Measurements from ENCODE around the gene ITPRID1. TPM values are rescaled to one million over a fixed set of nuclear protein-coding genes. Genes with fewer than 3 reads are reported as not detected.
A peak's percentile ranks its signal among the peaks of the same experiment; 100 is the strongest.
"Not testable (repeated sequence)": the region's sequence is repeated elsewhere in the genome, so short reads cannot be mapped to it uniquely, and the experiment has no call there.

Gene ITPRID1
- total RNA-seq, 2 donors from 2014 or later, result not detected

DNA sequence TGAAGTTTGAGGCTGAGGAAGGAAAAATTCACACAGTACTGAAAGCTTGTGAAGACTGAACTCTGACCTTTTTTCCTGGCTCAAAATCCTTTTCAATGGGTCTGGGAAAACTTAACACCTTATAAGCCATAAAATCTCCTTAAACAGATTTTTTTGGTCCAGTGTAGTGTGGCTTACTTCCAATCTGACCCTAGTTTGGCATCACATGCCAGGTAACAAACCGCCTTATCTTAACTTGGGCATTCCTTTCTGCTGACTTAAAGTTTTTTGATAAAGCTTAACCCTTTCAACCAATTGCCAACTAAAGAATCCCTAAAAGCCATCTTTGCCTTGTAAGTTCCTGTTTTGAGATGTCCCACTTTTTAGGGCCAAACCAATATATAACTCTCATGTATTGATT is 13.2 kb upstream of the ITPRID1 start:
- no peak for DNase-seq (ENCODE audit: low spot score)
- intact Hi-C loops (cut with DNase I), result no loop called here

DNA sequence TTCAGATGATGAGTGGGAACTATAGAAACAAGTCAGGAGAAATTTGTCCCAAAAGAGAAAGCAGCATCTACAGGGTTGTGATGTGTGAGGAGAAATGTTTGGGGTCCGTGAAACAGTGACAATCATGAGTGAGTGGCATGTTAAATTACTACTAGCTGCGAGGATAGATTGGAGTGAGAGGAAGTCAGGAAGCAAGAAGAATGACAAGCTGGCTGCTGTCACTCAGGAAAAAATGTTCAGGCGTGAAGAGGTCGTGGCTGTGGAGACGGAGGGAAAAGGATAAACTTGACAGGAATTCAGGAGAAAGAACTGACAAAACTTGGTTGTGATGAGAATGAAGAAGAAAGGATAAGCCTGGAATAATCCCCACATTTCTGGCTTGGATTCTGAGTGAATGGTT is 5.1 kb upstream of the ITPRID1 start:
- intact Hi-C loops (cut with DNase I), result no loop called here

GRCh38 chr7:31512166-31512565 is 1.7 kb upstream of the ITPRID1 start:
- intact Hi-C loops (cut with DNase I), result loop anchor here in 1 of 2 donors (10.0 kb wide), 1 partner anchor 1663 kb away; no protein-coding TSS in a partner anchor
- no peak for DNase-seq (ENCODE audit: low spot score)

More for the DNA sequence above, 5.1 kb upstream of the ITPRID1 start:
- no peak for DNase-seq (ENCODE audit: low spot score)

- intact Hi-C loops (cut with DNase I), result loop anchor here in 1 of 2 donors (10.0 kb wide), 1 partner anchor 1658 kb away; no protein-coding TSS in a partner anchor
- no peak for DNase-seq (ENCODE audit: low spot score)
These were observed 3.0 kb downstream of the ITPRID1 start for GRCh38 chr7:31516680-31517502.

DNA sequence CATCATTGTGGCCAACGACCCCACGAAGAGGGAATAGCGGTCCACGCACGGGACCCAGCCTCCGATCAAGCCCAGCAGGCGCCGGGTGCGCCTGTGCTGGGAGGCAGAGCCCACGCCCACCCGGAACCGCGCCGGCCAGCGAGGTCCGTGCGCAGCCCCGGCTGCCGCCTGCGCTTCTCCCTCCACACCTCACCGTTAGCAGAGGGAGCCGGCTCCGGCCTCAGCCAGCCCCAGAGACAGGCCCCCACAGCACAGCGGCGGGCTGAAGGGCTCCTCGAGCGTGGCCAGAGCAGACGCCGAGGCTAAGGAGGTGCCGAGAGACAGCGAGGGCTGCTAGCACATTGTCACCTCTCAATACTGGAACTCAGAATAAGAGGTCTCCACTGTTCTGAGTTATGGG is 3.6 kb downstream of the ITPRID1 start:
- intact Hi-C loops (cut with DNase I), result loop anchor here in 1 of 2 donors (10.0 kb wide), 1 partner anchor 1657 kb away; no protein-coding TSS in a partner anchor

GRCh38 chr7:31518766-31519165 is 4.9 kb downstream of the ITPRID1 start:
- intact Hi-C loops (cut with DNase I), result loop anchor here in 1 of 2 donors (10.0 kb wide), 1 partner anchor 1656 kb away; no protein-coding TSS in a partner anchor
- DNase-seq (ENCODE audit: low spot score), result no peak

More for the DNA sequence above, 3.6 kb downstream of the ITPRID1 start:
- DNase-seq (ENCODE audit: low spot score), result peak; percentile 68

DNA sequence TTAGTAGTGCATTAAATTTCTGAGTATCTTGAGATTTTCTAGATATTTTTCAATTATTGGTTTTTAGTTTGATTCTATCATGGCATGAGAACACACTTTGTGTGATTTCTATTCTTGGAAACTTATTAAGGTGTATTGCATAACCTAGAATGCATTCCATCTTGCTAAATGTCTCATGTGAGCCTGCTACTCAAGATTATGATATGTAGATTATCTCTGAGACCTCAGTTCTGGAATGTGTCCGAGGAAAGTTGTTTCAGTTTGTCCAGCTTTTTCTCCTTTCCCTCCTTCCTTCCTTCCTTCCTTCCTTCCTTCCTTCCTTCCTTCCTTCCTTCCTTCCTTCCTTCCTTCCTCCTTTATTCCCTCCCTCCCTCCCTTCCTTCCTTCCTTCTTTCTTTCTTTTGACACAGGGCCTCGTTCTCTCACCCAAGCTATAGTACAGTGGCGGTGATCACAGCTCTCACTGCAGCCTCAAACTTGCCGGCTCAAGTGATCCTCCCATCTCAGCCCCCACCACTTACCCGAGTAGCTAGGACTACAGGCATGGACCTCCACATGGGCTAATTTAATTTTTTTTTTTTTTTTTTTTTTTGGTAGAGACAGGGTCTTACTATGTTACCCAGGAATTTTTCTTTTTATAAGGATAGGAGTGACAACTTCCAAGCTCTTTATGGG is 7.6 kb downstream of the ITPRID1 start:
- DNase-seq (ENCODE audit: low spot score), result no peak
- intact Hi-C loops (cut with DNase I), result no loop called here

GRCh38 chr7:31526864-31527263 is 13.0 kb downstream of the ITPRID1 start:
- intact Hi-C loops (cut with DNase I), result no loop called here
- DNase-seq (ENCODE audit: low spot score), result no peak

DNA sequence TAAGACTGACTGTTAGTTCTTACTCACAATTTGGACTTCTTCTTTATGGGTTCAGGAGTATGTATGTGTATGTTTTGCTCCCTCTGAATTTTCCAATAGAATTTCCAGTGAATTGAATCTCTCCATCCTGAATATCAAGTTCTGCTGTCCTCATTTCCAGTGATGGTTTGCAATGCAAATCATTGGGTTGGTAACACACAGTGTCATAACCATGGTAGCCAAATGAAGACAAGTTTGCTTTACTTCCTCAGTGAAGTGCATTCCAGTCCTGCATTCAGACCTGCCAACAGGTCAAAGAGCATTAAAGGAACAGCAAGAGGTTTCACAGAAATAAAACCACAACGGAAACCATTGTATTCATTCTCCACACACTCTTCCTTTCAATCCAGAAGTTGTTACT is 15.2 kb downstream of the ITPRID1 start:
- intact Hi-C loops (cut with DNase I), result no loop called here
- DNase-seq (ENCODE audit: low spot score), result no peak

- DNase-seq (ENCODE audit: low spot score); intact Hi-C loops (cut with DNase I): not testable (repeated sequence)
These were observed 26.8 kb downstream of the ITPRID1 start for GRCh38 chr7:31540651-31541185.

- no peak for DNase-seq (ENCODE audit: low spot score)
- intact Hi-C loops (cut with DNase I), result no loop called here
These were observed 31.7 kb downstream of the ITPRID1 start for GRCh38 chr7:31545549-31545948.

DNA sequence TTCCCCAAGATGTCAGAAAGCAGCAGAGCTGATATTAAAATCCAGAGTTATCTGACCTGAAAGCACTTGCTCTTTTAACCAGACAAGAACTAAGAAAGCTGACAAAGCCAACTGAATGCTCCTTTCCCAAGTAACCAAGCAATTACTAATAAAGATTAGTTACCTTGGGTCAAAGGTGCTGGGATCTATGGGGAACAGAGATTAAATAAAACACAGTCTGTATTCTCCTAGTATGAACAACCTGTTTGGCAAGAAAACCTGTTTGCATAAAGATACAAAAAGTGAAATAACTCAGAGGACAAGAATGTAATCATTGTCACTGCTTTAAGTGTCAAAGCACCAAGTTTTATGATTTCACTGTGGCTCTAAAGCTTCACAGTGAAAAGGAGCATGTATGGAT is 35.7 kb downstream of the ITPRID1 start:
- intact Hi-C loops (cut with DNase I), result no loop called here
- DNase-seq (ENCODE audit: low spot score), result no peak

DNA sequence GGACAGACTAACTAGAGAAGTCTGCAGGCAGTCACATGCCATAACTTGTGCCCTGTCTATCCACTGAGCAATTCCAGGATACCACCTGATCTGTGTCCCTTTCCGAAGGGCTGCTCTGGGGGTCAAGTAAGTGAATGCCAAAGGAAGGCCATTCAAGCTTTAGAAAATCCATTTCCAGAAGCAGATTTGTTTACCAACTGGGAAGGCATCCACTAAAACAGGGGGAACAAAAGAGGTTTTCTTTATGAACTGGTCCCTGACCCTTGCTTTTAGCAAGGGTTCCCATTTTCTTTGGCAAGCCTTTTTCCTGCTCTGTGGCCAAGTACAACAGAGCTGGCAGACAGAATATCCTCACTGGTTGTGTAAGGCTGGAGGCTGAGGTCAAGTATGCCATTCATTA is 36.5 kb downstream of the ITPRID1 start:
- no peak for DNase-seq (ENCODE audit: low spot score)
- intact Hi-C loops (cut with DNase I), result no loop called here

DNA sequence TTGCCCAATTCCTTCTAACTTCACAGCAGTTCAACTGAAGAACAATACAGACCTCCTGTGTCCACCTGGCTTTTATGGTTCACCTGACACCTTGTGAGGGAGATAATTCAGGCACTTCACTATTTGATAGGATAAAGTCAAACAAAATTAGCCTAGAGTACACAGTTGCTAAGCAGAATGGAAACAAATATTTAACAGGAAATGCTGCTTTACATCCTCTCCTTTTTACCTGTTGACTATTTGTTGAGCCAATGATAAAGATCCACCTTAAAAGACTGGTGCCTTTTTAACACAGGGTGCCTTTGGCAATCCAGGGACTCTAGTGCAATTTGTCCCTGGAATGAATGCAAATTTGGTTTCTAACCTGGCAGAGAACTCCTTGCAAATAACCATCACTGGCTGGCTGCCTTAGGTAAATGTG is 39.8 kb downstream of the ITPRID1 start:
- no peak for DNase-seq (ENCODE audit: low spot score)
- intact Hi-C loops (cut with DNase I), result no loop called here

DNA sequence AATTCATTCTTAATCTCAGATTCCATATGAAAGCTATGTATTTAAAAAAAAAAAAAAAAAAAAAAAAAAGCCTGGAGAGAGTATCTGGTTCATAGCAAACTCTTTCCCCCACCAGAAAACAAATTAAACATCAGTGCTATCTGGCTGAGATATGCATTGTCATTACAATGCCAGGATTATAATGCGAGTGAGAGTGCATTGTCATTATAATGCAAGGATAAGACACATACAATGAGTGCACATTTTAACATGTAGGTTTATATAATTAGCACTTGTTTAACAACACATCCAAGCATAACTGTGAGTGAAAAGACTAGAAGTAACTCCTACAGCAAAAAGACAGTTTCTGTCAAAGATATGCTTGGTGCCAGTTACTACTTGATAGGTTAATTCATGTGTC is 48.1 kb downstream of the ITPRID1 start:
- intact Hi-C loops (cut with DNase I), result no loop called here
- DNase-seq (ENCODE audit: low spot score), result no peak

GRCh38 chr7:31563522-31563921 is 49.6 kb downstream of the ITPRID1 start:
- no peak for DNase-seq (ENCODE audit: low spot score)
- intact Hi-C loops (cut with DNase I), result no loop called here

DNA sequence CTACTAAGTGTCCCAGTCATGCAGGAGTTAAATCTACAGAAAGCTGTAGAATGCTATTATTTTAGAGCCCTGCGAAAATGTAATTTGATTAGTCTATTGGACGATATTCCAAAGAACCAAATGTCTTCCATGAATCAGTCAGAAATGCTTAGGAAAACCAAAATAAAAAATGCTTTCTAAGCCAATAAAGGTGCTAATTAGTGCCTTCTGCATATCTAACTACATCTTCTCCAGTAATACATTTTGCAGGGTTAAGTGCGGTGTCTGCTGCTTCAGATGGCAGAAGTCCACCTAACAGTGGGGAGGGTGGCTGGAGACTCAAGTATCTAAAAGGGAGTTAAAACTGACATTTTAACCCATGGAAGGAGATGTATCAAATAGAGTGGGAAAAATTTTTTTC is 50.1 kb downstream of the ITPRID1 start:
- no peak for DNase-seq (ENCODE audit: low spot score)
- intact Hi-C loops (cut with DNase I), result no loop called here

GRCh38 chr7:31564661-31565060 is 50.8 kb downstream of the ITPRID1 start:
- DNase-seq (ENCODE audit: low spot score), result no peak
- intact Hi-C loops (cut with DNase I), result no loop called here

GRCh38 chr7:31569528-31569927 is 55.6 kb downstream of the ITPRID1 start:
- no peak for DNase-seq (ENCODE audit: low spot score)
- intact Hi-C loops (cut with DNase I), result no loop called here

- no peak for DNase-seq (ENCODE audit: low spot score)
- intact Hi-C loops (cut with DNase I), result no loop called here
These were observed 69.6 kb downstream of the ITPRID1 start for GRCh38 chr7:31583526-31583925.
